Measurements from ENCODE around the gene SMCO4. TPM values are rescaled to one million over a fixed set of nuclear protein-coding genes. Genes with fewer than 3 reads are reported as not detected.
"Not testable (repeated sequence)": the region's sequence is repeated elsewhere in the genome, so short reads cannot be mapped to it uniquely, and the experiment has no call there.

The SMCO4 gene
- 1.4 TPM for total RNA-seq

GRCh38 chr11:93543292-93543977 lies at the start of gene SMCO4:
SMCO4 (minus strand) TSS chr11:93543391; CDS start chr11:93479189, 64,202 bp downstream.
- DNase-seq = peak; percentile 69

GRCh38 chr11:93591247-93591898 lies 48.2 kb upstream of the SMCO4 start:
- DNase-seq = no peak

GRCh38 chr11:93589347-93589746 lies 46.2 kb upstream of the SMCO4 start:
- DNase-seq = no peak

GRCh38 chr11:93587858-93588581 lies 44.8 kb upstream of the SMCO4 start:
- DNase-seq = no peak

GRCh38 chr11:93587425-93587824 lies 44.2 kb upstream of the SMCO4 start:
- not testable (repeated sequence) for DNase-seq

GRCh38 chr11:93585758-93586157 lies 42.6 kb upstream of the SMCO4 start:
- DNase-seq = no peak

- no peak for DNase-seq
Measured at GRCh38 chr11:93583490-93583889, 40.3 kb upstream of the SMCO4 start.

GRCh38 chr11:93579187-93579751 lies 36.1 kb upstream of the SMCO4 start:
- no peak for DNase-seq

- no peak for DNase-seq
Measured at GRCh38 chr11:93577286-93577685, 34.1 kb upstream of the SMCO4 start.

GRCh38 chr11:93576870-93577269 lies 33.7 kb upstream of the SMCO4 start:
- DNase-seq = not testable (repeated sequence)

GRCh38 chr11:93574638-93575220 lies 31.5 kb upstream of the SMCO4 start:
- no peak for DNase-seq

GRCh38 chr11:93573184-93573583 lies 30.0 kb upstream of the SMCO4 start:
- no peak for DNase-seq

- no peak for DNase-seq
Measured at GRCh38 chr11:93572621-93573020, 29.4 kb upstream of the SMCO4 start.

- no peak for DNase-seq
Measured at GRCh38 chr11:93572171-93572570, 29.0 kb upstream of the SMCO4 start.

- DNase-seq = no peak
Measured at GRCh38 chr11:93571612-93572011, 28.4 kb upstream of the SMCO4 start.

GRCh38 chr11:93570759-93571413 lies 27.7 kb upstream of the SMCO4 start:
- no peak for DNase-seq

- DNase-seq = no peak
Measured at GRCh38 chr11:93569496-93569895, 26.3 kb upstream of the SMCO4 start.

- no peak for DNase-seq
Measured at GRCh38 chr11:93568726-93569125, 25.5 kb upstream of the SMCO4 start.

GRCh38 chr11:93567401-93567895 lies 24.3 kb upstream of the SMCO4 start:
- peak; percentile 10 for DNase-seq

GRCh38 chr11:93564895-93565294 lies 21.7 kb upstream of the SMCO4 start:
- DNase-seq = no peak

GRCh38 chr11:93563857-93564256 lies 20.7 kb upstream of the SMCO4 start:
- no peak for DNase-seq

Measured in occipital lobe (tissue), 2 donors.